Esophagus squamous epithelium (tissue), 4 donors: ENCODE data around the gene SCNM1.
A peak's percentile ranks its signal among the peaks of the same experiment; 100 is the strongest.

Source experiments
- CTCF ChIP-seq, 6 experiments: fragments of 450-650 bp in 4 of 6; fragments of 200-600 bp in 2 of 6; sonication (generic) in 2 of 6; IDR thresholded peaks; one replicate each; pipeline ENCODE4 v1.5.1; 2016 to 2019; ENCODE audit warnings: antibody characterized with exemption in 6 of 6, mild to moderate bottlenecking in 4 of 6, moderate library complexity in 4 of 6
- POLR2A ChIP-seq, 4 donors: fragments of 450-650 bp; IDR thresholded peaks; one replicate each; pipeline ENCODE4 v1.6.1; 2017; ENCODE audit warnings: antibody characterized with exemption in 4 of 4, mild to moderate bottlenecking in 4 of 4, moderate library complexity in 3 of 4

- TF ChIP-seq CTCF (IDR thresholded peaks at IDR 0.05) (peak in 5 of 6 experiments; percentile 26 to 56 (median 43)), POLR2A (IDR thresholded peaks at IDR 0.05) (peak in 3 of 4 donors; percentile 17 to 68 (median 55))
Measured at GRCh38 chr1:151189637-151190445, 23.9 kb downstream of the SCNM1 start, which contains the start of gene VPS72.
